Gastrocnemius medialis (tissue), 4 donors: Measurements from ENCODE around the gene ABLIM3. TPM values are rescaled to one million over a fixed set of nuclear protein-coding genes. Genes with fewer than 3 reads are reported as not detected.

Experiments used
- ATAC-seq, 2 donors: fragments of 150-250 bp; one replicate each; pipeline ENCODE4 v1.9.1; 2016
- DNase-seq, 2 donors: peaks; one replicate each; pipeline ENCODE4 v3.0.0-alpha.2; 2019
- H3K27ac ChIP-seq, 4 donors: fragments of 200-600 bp; sonication (generic); 1 replicate in 1 of 4; 2 replicates in 3 of 4; pipeline ENCODE4 v1.5.1; 2016 to 2018; ENCODE audit warnings: mild to moderate bottlenecking in 2 of 4, moderate library complexity in 1 of 4
- H3K27me3 ChIP-seq, 3 donors: fragments of 200-600 bp; sonication (generic) in 2 of 3; 1 replicate in 1 of 3; 2 replicates in 2 of 3; pipeline versions ENCODE4 v1.5.1 to v1.6.0; 2016 to 2019; ENCODE audit warnings: mild to moderate bottlenecking in 1 of 3, moderate library complexity in 1 of 3
- H3K36me3 ChIP-seq, 2 donors: fragments of 200-600 bp; sonication (generic) in 1 of 2; one replicate each; pipeline ENCODE4 v1.5.1; 2017 to 2018
- H3K4me1 ChIP-seq, 2 donors: fragments of 200-600 bp; sonication (generic) in 1 of 2; one replicate each; pipeline ENCODE4 v1.5.1; 2016 to 2017; ENCODE audit warnings: mild to moderate bottlenecking in 2 of 2
- H3K4me3 ChIP-seq, 4 donors: fragments of 200-600 bp; sonication (generic) in 3 of 4; 1 replicate in 1 of 4; 2 replicates in 3 of 4; pipeline ENCODE4 v1.5.1; 2016 to 2019; ENCODE audit warnings: mild to moderate bottlenecking in 2 of 4
- H3K9me3 ChIP-seq, 3 donors: fragments of 200-600 bp; sonication (generic) in 2 of 3; 1 replicate in 1 of 3; 2 replicates in 2 of 3; pipeline ENCODE4 v1.5.1; 2016 to 2019
- POLR2A ChIP-seq, 2 donors: fragments of 450-650 bp; IDR thresholded peaks; one replicate each; pipeline ENCODE4 v1.6.1; 2017; ENCODE audit warnings: antibody characterized with exemption in 2 of 2, mild to moderate bottlenecking in 2 of 2, moderate library complexity in 2 of 2
- in situ Hi-C, 4 donors: fragments of 200-750 bp; cut with MboI; loops; one replicate each; pipeline versions ENCODE4 v1.15.0 to v1.8.0; 2017; ENCODE audit warnings: low sequenced_read_pairs in 4 of 4
- intact Hi-C: fragments of 100-400 bp; cut with DNase I; formaldehyde crosslinking; loops from one replicate; pipeline ENCODE4 v1.15.1; 2023; ENCODE audit warnings: low total_unique reads
- total RNA-seq, 4 donors: library from RNA; depleted of rRNA; stranded (reverse); fragments of >200 nt; gene quantifications; one replicate each; pipeline versions ENCODE4 v1.1.0 to v1.2.3, GENCODE V29; 2016
- TF ChIP-seq, protein P1 (sequence below), 5 experiments: fragments of 450-650 bp in 3 of 5; fragments of 200-600 bp in 2 of 5; sonication (generic) in 2 of 5; IDR thresholded peaks in 4 of 5; conservative IDR thresholded peaks in 1 of 5; 1 replicate in 4 of 5; 2 replicates in 1 of 5; pipeline ENCODE4 v1.5.1; 2016 to 2019; ENCODE audit warnings: antibody characterized with exemption in 5 of 5, mild to moderate bottlenecking in 3 of 5, moderate library complexity in 3 of 5

ABLIM3 gene
- total RNA-seq, 4 donors from 2014 or later: 37.5 to 155 (median 67.7) TPM

GRCh38 chr5:149238540-149238939 lies 97.2 kb downstream of the ABLIM3 start:
- DNase-seq (no peak), ATAC-seq (no peak)
- Histone ChIP-seq H3K9me3 (no peaks in the 10 kb centered on the region), H3K4me1 (no peaks in the 10 kb centered on the region), H3K4me3 (no peak overlapping the region), H3K27me3 (no peaks in the 10 kb centered on the region), H3K36me3 (peaks cover 0 to 86% of the 10 kb centered on the region in 2 donors), H3K27ac (no peak overlapping the region)
- in situ Hi-C loops (loop anchor here (25.0 kb wide), 3 partner anchors 101 to 801 kb away; partner anchors contain the start of gene ABLIM3 (in 1 of the 4)), intact Hi-C loops (no loop called here)
- no peak for TF ChIP-seq POLR2A (IDR thresholded peaks at IDR 0.05)
- TF ChIP-seq, protein P1, sequence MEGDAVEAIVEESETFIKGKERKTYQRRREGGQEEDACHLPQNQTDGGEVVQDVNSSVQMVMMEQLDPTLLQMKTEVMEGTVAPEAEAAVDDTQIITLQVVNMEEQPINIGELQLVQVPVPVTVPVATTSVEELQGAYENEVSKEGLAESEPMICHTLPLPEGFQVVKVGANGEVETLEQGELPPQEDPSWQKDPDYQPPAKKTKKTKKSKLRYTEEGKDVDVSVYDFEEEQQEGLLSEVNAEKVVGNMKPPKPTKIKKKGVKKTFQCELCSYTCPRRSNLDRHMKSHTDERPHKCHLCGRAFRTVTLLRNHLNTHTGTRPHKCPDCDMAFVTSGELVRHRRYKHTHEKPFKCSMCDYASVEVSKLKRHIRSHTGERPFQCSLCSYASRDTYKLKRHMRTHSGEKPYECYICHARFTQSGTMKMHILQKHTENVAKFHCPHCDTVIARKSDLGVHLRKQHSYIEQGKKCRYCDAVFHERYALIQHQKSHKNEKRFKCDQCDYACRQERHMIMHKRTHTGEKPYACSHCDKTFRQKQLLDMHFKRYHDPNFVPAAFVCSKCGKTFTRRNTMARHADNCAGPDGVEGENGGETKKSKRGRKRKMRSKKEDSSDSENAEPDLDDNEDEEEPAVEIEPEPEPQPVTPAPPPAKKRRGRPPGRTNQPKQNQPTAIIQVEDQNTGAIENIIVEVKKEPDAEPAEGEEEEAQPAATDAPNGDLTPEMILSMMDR (IDR thresholded peaks at IDR 0.05 in 4 of 5, conservative IDR thresholded peaks at IDR 0.05 in 1 of 5): no peak

- H3K9me3 ChIP-seq: no peaks in the 10 kb centered on the region
- in situ Hi-C loops: loop anchor here (25.0 kb wide), 3 partner anchors 103 to 803 kb away; partner anchors contain the start of gene ABLIM3 (in 1 of the 4)
These were observed 98.6 kb downstream of the ABLIM3 start for GRCh38 chr5:149239917-149240316.

DNA sequence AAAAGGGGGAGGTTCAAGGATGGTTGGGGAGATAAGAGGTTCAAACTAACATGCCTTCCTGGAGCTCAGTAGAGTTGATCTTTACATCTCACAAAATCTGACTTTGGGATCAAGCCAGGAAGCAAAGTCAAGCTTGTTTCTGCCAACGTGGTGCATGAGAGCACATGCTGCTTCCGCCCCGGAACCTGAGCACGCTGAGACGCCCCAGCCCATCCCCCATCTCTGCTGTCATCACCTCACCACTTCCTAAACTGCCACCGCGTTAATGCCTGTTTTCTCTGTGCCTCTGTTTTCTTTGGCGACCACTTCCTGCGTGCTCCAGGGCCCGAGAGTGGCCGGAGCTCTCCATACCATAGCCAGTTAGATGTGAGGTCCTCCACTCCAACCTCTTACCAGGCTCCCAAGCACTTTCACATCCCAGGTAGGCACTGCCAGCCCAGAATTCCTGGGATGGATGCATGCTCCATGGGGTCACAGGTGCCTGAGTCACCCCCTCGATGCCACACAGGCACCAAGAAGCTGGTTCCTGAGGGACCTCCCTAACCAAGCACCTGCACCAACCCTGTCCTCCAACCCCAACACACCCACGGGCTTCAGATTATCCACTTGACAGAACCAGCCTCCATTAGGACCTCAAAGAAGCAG lies 99.2 kb downstream of the ABLIM3 start:
- TF ChIP-seq, protein P1 (IDR thresholded peaks at IDR 0.05 in 4 of 5, conservative IDR thresholded peaks at IDR 0.05 in 1 of 5): no peak
- no peak for TF ChIP-seq POLR2A (IDR thresholded peaks at IDR 0.05)
- DNase-seq: no peak
- no peaks in the 10 kb centered on the region for H3K9me3 ChIP-seq
- no peak overlapping the region for H3K27ac ChIP-seq
- in situ Hi-C loops (loop anchor here (25.0 kb wide), 3 partner anchors 103 to 803 kb away; partner anchors contain the start of gene ABLIM3 (in 1 of the 4)), intact Hi-C loops (no loop called here)
- H3K4me3 ChIP-seq: no peak overlapping the region
- H3K4me1 ChIP-seq: no peaks in the 10 kb centered on the region
- H3K36me3 ChIP-seq: peaks cover 0 to 90% of the 10 kb centered on the region in 2 donors
- H3K27me3 ChIP-seq: no peaks in the 10 kb centered on the region
- no peak for ATAC-seq

More at GRCh38 chr5:149239917-149240316, 98.6 kb downstream of the ABLIM3 start:
- H3K27me3 ChIP-seq: no peaks in the 10 kb centered on the region
- intact Hi-C loops: no loop called here
- H3K36me3 ChIP-seq: peaks cover 0 to 86% of the 10 kb centered on the region in 2 donors
- TF ChIP-seq, protein P1 (IDR thresholded peaks at IDR 0.05 in 4 of 5, conservative IDR thresholded peaks at IDR 0.05 in 1 of 5): no peak
- no peak for TF ChIP-seq POLR2A (IDR thresholded peaks at IDR 0.05)
- DNase-seq (no peak), ATAC-seq (no peak)
- H3K27ac ChIP-seq: no peak overlapping the region
- H3K4me1 ChIP-seq: no peaks in the 10 kb centered on the region
- no peak overlapping the region for H3K4me3 ChIP-seq

DNA sequence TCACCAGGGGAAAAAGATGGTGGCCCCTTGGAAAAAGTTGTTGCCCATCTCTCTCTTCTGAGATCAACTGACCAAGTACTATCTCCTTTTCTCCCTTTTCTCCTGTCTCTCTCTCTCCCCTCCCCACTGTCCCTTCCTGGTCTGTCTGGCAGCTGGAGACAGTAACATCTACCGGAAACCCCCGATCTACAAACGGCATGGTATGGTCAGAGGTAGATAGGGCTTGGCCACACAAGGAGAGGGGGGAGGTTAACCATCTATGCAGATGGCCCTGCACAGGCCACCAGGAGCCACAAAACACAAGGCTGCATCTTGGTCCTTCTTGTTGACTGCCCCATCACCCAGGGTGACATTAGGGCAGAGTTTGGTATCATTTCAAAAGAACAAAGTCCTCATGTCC lies 101.0 kb downstream of the ABLIM3 start:
- intact Hi-C loops: no loop called here
- peaks cover 0 to 92% of the 10 kb centered on the region in 2 donors for H3K36me3 ChIP-seq
- H3K4me3 ChIP-seq: no peak overlapping the region

More for the DNA sequence above, 101.0 kb downstream of the ABLIM3 start:
- no peak for ATAC-seq
- in situ Hi-C loops: loop anchor here (25.0 kb wide), 3 partner anchors 105 to 805 kb away; partner anchors contain the start of gene ABLIM3 (in 1 of the 4)
- TF ChIP-seq, protein P1 (IDR thresholded peaks at IDR 0.05 in 4 of 5, conservative IDR thresholded peaks at IDR 0.05 in 1 of 5): no peak
- TF ChIP-seq POLR2A (IDR thresholded peaks at IDR 0.05): no peak
- Histone ChIP-seq H3K27ac (no peak overlapping the region), H3K9me3 (no peaks in the 10 kb centered on the region), H3K27me3 (no peaks in the 10 kb centered on the region), H3K4me1 (no peaks in the 10 kb centered on the region)
- no peak for DNase-seq
